Fibroblast of lung (primary cell): ENCODE measurements around the gene HID1. TPM values are rescaled to one million over a fixed set of nuclear protein-coding genes. Genes with fewer than 3 reads are reported as not detected.

ENCODE experiments used
- DNase-seq, 2 donors: peaks; one replicate each; pipeline versions ENCODE4 v3.0.0 to v3.0.0-alpha.2; 2010; ENCODE audit warnings: low read depth in 2 of 2
- H2AFZ ChIP-seq: 2 replicates; pipeline ENCODE4 v1.5.1; 2012; ENCODE audit warnings: low read length, control low read depth, inconsistent platforms
- H3K27ac ChIP-seq: 2 replicates; pipeline ENCODE4 v1.5.1; 2011; ENCODE audit warnings: low read length, control low read depth; ENCODE audit not compliant: insufficient read depth
- H3K27me3 ChIP-seq: 2 replicates; pipeline ENCODE4 v1.5.1; 2011; ENCODE audit warnings: mild to moderate bottlenecking, low read length; ENCODE audit not compliant: control insufficient read depth, insufficient read depth
- H3K36me3 ChIP-seq: 2 replicates; pipeline ENCODE4 v1.5.1; 2011; ENCODE audit warnings: low read length; ENCODE audit not compliant: control insufficient read depth, insufficient read depth
- H3K4me1 ChIP-seq: 2 replicates; pipeline ENCODE4 v1.5.1; 2011; ENCODE audit warnings: low read length; ENCODE audit not compliant: control insufficient read depth, insufficient read depth; ENCODE audit errors: extremely low read depth
- H3K4me2 ChIP-seq: 2 replicates; pipeline ENCODE4 v1.5.1; 2011; ENCODE audit warnings: low read length, control low read depth; ENCODE audit not compliant: insufficient read depth; ENCODE audit errors: extremely low read depth
- H3K4me3 ChIP-seq, 4 experiments: fragments of 200-600 bp in 1 of 4; sonication (generic) in 1 of 4; replicated peaks in 1 of 4; 2 replicates each; pipeline ENCODE4 v1.5.1; 2011 to 2016; ENCODE audit warnings: low read length in 4 of 4, low read depth in 3 of 4, mild to moderate bottlenecking in 3 of 4, control low read depth in 2 of 4, inconsistent platforms in 1 of 4, mixed read lengths in 1 of 4; ENCODE audit not compliant: insufficient read depth in 1 of 4; ENCODE audit errors: control extremely low read depth in 1 of 4
- H3K79me2 ChIP-seq: 2 replicates; pipeline ENCODE4 v1.5.1; 2012; ENCODE audit warnings: mild to moderate bottlenecking, low read length, inconsistent platforms; ENCODE audit not compliant: control insufficient read depth, insufficient read depth
- H3K9ac ChIP-seq: 2 replicates; pipeline ENCODE4 v1.5.1; 2011; ENCODE audit warnings: mild to moderate bottlenecking, low read length, control low read depth; ENCODE audit not compliant: insufficient read depth
- H3K9me3 ChIP-seq: 2 replicates; pipeline ENCODE4 v1.5.1; 2012; ENCODE audit warnings: low read depth, low read length; ENCODE audit not compliant: control insufficient read depth, insufficient read depth
- H4K20me1 ChIP-seq: 2 replicates; pipeline ENCODE4 v1.5.1; 2011; ENCODE audit warnings: low read length; ENCODE audit not compliant: control insufficient read depth, insufficient read depth; ENCODE audit errors: extremely low read depth
- EZH2 ChIP-seq: IDR thresholded peaks from 2 replicates; pipeline ENCODE4 v1.5.1; 2012; ENCODE audit warnings: low read length, control low read depth, mild to moderate bottlenecking; ENCODE audit errors: missing control alignments
- polyA plus RNA-seq, 2 donors: library from polyadenylated mRNA; depleted of rRNA in 1 of 2; stranded (reverse) in 1 of 2; unstranded in 1 of 2; fragments of >200 nt; gene quantifications; 2 replicates each; pipeline ENCODE4 v1.2.1, GENCODE V29; 2011 to 2012; ENCODE audit warnings: missing spikeins in 1 of 2
- total RNA-seq: library from RNA; depleted of rRNA; stranded (reverse); fragments of >200 nt; gene quantifications from 2 replicates; pipeline ENCODE4 v1.2.1, GENCODE V29; 2014
- TF ChIP-seq, protein P1 (sequence below), 2 donors: IDR thresholded peaks in 1 of 2; conservative IDR thresholded peaks in 1 of 2; 1 replicate in 1 of 2; 2 replicates in 1 of 2; pipeline ENCODE4 v1.5.1; 2011 to 2012; ENCODE audit warnings: low read length in 2 of 2, control low read depth in 1 of 2, inconsistent platforms in 1 of 2, low read depth in 1 of 2, mild to moderate bottlenecking in 1 of 2

Gene HID1
- total and polyA plus RNA-seq, 2 donors (not counting 1 experiment from before 2014, with no cell fraction given), result 0.17 to 0.23 TPM

DNA sequence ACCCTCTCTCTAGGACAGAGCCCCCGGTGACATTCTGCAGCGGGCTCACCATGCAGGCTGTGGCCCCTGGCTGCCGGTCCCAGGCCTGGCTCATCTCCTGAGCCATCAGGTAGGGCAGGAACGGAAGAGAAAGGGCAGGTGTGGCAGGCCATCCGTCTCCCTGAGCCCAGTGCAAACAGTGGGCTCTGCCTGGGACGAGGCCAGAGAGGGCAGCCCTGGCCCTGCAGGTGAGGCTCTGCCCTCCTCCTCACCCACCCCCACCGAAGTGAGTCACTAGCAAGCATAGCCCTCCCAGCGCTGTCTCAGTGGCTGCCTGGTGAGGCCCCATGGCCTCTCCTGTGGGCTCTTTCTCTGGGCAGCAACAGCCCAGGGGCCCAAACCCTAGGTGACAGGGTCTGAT lies 22.4 kb downstream of the HID1 start:
- H3K27ac ChIP-seq, result no peak overlapping the region
- H2AFZ ChIP-seq, result no peak overlapping the region
- H4K20me1 ChIP-seq, result no peaks in the 10 kb centered on the region
- no peak for DNase-seq
- no peaks in the 10 kb centered on the region for H3K79me2 ChIP-seq
- H3K9ac ChIP-seq, result no peak overlapping the region
- H3K4me1 ChIP-seq, result no peaks in the 10 kb centered on the region
- H3K9me3 ChIP-seq, result no peaks in the 10 kb centered on the region
- H3K4me3 ChIP-seq, result no peak overlapping the region
- H3K27me3 ChIP-seq, result peaks cover 9% of the 10 kb centered on the region
- no peak overlapping the region for H3K4me2 ChIP-seq
- H3K36me3 ChIP-seq, result no peaks in the 10 kb centered on the region
- TF ChIP-seq EZH2, result no peak
- TF ChIP-seq, protein P1, sequence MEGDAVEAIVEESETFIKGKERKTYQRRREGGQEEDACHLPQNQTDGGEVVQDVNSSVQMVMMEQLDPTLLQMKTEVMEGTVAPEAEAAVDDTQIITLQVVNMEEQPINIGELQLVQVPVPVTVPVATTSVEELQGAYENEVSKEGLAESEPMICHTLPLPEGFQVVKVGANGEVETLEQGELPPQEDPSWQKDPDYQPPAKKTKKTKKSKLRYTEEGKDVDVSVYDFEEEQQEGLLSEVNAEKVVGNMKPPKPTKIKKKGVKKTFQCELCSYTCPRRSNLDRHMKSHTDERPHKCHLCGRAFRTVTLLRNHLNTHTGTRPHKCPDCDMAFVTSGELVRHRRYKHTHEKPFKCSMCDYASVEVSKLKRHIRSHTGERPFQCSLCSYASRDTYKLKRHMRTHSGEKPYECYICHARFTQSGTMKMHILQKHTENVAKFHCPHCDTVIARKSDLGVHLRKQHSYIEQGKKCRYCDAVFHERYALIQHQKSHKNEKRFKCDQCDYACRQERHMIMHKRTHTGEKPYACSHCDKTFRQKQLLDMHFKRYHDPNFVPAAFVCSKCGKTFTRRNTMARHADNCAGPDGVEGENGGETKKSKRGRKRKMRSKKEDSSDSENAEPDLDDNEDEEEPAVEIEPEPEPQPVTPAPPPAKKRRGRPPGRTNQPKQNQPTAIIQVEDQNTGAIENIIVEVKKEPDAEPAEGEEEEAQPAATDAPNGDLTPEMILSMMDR (conservative IDR thresholded peaks at IDR 0.05 in 1 of 2, IDR thresholded peaks at IDR 0.05 in 1 of 2; ENCODE audit: low read depth in 1 of 2, low read length in 2 of 2), result no peak

DNA sequence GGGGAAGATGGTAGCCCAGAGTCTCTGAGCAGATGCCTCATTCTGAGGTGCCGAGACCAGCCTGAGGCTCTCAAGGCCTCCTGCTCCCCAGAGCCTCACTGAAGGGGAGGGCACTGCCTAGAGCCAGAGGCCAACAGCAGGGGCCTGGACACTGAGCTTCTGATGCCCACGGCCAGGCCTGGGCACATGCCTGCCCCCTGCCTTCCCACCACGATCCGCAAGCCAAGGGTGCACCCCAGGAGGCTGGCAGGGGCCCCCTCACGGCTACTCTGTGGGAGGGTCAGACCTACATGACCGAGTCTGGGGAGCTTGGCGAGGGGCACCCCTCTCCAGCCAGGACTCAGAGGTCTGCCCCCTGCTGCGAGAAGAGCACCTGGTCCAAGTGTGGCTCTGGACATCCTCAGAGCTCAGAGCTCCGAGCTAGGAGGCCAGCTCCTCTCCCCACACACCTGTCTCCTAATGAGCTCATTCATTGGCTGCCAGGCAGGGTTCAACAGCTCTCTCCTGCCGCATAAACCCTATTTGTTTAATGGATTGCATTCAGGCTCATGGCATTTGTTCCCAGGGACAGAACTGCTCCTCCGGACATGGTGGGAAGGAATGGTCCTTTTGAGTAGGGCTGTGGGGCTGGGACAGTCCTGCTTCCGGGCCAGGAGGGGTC lies 23.0 kb downstream of the HID1 start:
- Histone ChIP-seq H3K4me1 (no peaks in the 10 kb centered on the region), H3K4me3 (no peak overlapping the region), H3K36me3 (no peaks in the 10 kb centered on the region), H4K20me1 (no peaks in the 10 kb centered on the region), H3K79me2 (no peaks in the 10 kb centered on the region), H3K27me3 (peaks cover 9% of the 10 kb centered on the region), H2AFZ (no peak overlapping the region), H3K27ac (no peak overlapping the region), H3K9me3 (no peaks in the 10 kb centered on the region), H3K9ac (no peak overlapping the region), H3K4me2 (no peak overlapping the region)
- TF ChIP-seq, protein P1 (conservative IDR thresholded peaks at IDR 0.05 in 1 of 2, IDR thresholded peaks at IDR 0.05 in 1 of 2; ENCODE audit: low read depth in 1 of 2, low read length in 2 of 2), result no peak
- TF ChIP-seq EZH2, result no peak
- no peak for DNase-seq

DNA sequence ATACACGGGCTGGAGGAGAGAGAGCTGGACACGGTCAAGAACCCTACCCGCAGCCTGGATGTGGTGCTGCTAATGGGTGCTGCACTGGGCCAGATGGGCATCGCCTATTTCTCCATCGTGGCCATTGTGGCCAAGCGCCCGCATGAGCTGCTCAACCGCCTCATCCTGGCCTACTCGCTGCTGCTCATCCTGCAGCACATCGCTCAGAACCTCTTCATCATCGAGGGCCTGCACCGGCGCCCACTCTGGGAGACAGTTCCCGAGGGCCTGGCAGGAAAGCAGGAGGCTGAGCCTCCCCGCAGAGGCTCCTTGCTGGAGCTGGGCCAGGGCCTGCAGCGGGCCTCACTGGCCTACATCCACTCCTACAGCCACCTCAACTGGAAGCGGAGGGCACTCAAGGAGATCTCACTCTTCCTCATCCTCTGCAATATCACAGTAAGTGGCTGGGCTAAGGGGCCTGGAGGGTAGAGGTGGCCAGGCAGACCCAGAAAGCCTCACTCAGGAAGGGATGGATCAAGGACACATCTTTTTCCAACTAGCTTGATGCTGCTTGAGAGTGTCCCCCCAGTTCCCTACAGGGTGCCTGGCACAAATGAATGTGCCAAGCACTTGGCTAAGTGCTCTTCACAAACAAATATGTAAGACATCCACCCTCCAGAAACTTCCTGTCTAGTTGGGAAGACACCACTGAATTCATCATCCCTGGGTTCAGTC lies 25.4 kb downstream of the HID1 start:
- Histone ChIP-seq H3K27me3 (peaks cover 15% of the 10 kb centered on the region), H4K20me1 (no peaks in the 10 kb centered on the region)

More for the DNA sequence above, 25.4 kb downstream of the HID1 start:
- no peaks in the 10 kb centered on the region for H3K9me3 ChIP-seq
- H2AFZ ChIP-seq, result no peak overlapping the region
- no peaks in the 10 kb centered on the region for H3K79me2 ChIP-seq
- H3K9ac ChIP-seq, result no peak overlapping the region
- TF ChIP-seq, protein P1 (conservative IDR thresholded peaks at IDR 0.05 in 1 of 2, IDR thresholded peaks at IDR 0.05 in 1 of 2; ENCODE audit: low read depth in 1 of 2, low read length in 2 of 2), result no peak
- TF ChIP-seq EZH2, result no peak
- no peaks in the 10 kb centered on the region for H3K4me1 ChIP-seq
- no peak overlapping the region for H3K27ac ChIP-seq
- no peak overlapping the region for H3K4me2 ChIP-seq
- H3K36me3 ChIP-seq, result no peaks in the 10 kb centered on the region
- DNase-seq, result no peak
- no peak overlapping the region for H3K4me3 ChIP-seq
